Thyroid gland (tissue), 4 donors: ENCODE measurements around the gene SMARCAL1. TPM values are rescaled to one million over a fixed set of nuclear protein-coding genes. Genes with fewer than 3 reads are reported as not detected.

Experiments
- DNase-seq, 2 donors: peaks; one replicate each; pipeline ENCODE4 v3.0.0-alpha.2; 2019
- H3K27ac ChIP-seq, 3 donors: fragments of 200-600 bp; sonication (generic); 1 replicate in 2 of 3; 2 replicates in 1 of 3; pipeline ENCODE4 v1.5.1; 2016 to 2019; ENCODE audit warnings: mild to moderate bottlenecking in 1 of 3, moderate library complexity in 1 of 3
- H3K27me3 ChIP-seq: fragments of 200-600 bp; sonication (generic); one replicate; pipeline ENCODE4 v1.5.1; 2019
- H3K36me3 ChIP-seq, 2 donors: fragments of 200-600 bp; sonication (generic); one replicate each; pipeline ENCODE4 v1.5.1; 2016 to 2019
- H3K4me1 ChIP-seq, 2 donors: fragments of 200-600 bp; sonication (generic); one replicate each; pipeline ENCODE4 v1.5.1; 2017 to 2019
- H3K4me3 ChIP-seq, 3 donors: fragments of 200-600 bp; sonication (generic); replicated peaks in 1 of 3; 1 replicate in 2 of 3; 2 replicates in 1 of 3; pipeline ENCODE4 v1.5.1; 2016; ENCODE audit warnings: mild to moderate bottlenecking in 1 of 3
- H3K9me3 ChIP-seq: fragments of 200-600 bp; sonication (generic); one replicate; pipeline ENCODE4 v1.5.1; 2017
- CTCF ChIP-seq, 6 experiments: fragments of 200-600 bp in 3 of 6; fragments of 450-650 bp in 3 of 6; sonication (generic) in 3 of 6; IDR thresholded peaks; one replicate each; pipeline ENCODE4 v1.5.1; 2016 to 2019; ENCODE audit warnings: antibody characterized with exemption in 6 of 6, mild to moderate bottlenecking in 2 of 6, inconsistent platforms in 1 of 6, moderate library complexity in 1 of 6
- POLR2A ChIP-seq, 2 donors: fragments of 450-650 bp; IDR thresholded peaks; one replicate each; pipeline ENCODE4 v1.6.1; 2017; ENCODE audit warnings: antibody characterized with exemption in 2 of 2, mild to moderate bottlenecking in 2 of 2, moderate library complexity in 1 of 2
- WGBS, 2 donors: methylation state at CpG; one replicate each; pipeline ENCODE4 v1.1.5; 2017; 5-methylcytosine and 5-hydroxymethylcytosine counted together
- intact Hi-C: fragments of 100-400 bp; cut with DNase I; formaldehyde crosslinking; loops from one replicate; pipeline ENCODE4 v1.15.1; 2023
- total RNA-seq, 4 donors: library from RNA; depleted of rRNA; stranded (reverse); fragments of >200 nt; gene quantifications; one replicate each; pipeline ENCODE4 v1.2.3, GENCODE V29; 2016

SMARCAL1 gene
- total RNA-seq, 4 donors from 2014 or later = 19.5 to 31.4 (median 24.6) TPM

DNA sequence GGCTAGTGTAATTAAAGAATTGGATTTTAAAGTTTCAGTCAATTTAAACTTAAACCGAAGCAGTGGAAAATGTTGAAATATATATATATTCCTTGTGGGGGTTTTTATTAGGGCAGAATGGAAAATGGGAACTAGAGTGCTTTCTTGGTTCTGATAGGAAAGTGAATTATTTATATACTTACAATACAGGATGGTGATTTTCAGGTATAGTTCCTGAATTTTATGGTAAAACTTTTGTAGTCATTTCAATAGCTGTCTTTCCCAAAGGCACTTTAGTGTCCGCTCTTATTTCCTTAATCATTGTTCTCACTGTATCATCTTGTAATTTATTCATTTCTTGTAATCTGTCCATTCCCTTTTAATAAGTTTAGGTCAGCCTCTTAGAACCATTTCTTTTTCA lies 88.3 kb downstream of the SMARCAL1 start:
- WGBS, 2 donors = 93 to 96% methylated on average over 2 of the region's 2 CpGs
- Histone ChIP-seq H3K9me3 (no peaks in the 10 kb centered on the region), H3K4me1 (peaks cover 21 to 22% of the 10 kb centered on the region in 2 donors), H3K36me3 (peaks cover 36 to 44% of the 10 kb centered on the region in 2 donors), H3K4me3 (no peak overlapping the region), H3K27ac (no peak overlapping the region), H3K27me3 (no peaks in the 10 kb centered on the region)
- TF ChIP-seq POLR2A (IDR thresholded peaks at IDR 0.05) (no peak), CTCF (IDR thresholded peaks at IDR 0.05) (no peak)
- no peak for DNase-seq
- intact Hi-C loops = no loop called here

DNA sequence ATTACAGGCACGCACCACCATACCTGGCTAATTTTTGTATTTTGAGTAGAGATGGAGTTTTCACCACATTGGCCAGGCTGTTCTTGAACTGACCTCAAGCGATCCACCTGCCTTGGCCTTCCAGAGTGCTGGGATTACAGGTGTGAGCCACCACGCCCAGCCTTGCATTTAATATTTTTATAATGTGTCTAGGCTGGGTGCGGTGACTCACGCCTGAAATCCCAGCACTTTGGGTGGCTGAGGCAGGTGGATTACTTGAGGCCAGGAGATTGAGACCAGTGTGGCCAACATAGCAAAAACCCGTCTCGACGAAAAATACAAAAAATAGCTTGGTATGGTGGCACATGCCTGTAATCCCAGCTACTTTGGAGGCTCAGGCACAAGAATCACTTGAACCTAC lies 89.6 kb downstream of the SMARCAL1 start:
- H3K36me3 ChIP-seq = peaks cover 36 to 44% of the 10 kb centered on the region in 2 donors
- TF ChIP-seq POLR2A (IDR thresholded peaks at IDR 0.05) (no peak), CTCF (IDR thresholded peaks at IDR 0.05) (no peak)
- 94 to 97% methylated on average over 8 of the region's 8 CpGs for WGBS, 2 donors
- H3K4me3 ChIP-seq = no peak overlapping the region
- DNase-seq = no peak
- no peaks in the 10 kb centered on the region for H3K27me3 ChIP-seq
- intact Hi-C loops = no loop called here
- H3K4me1 ChIP-seq = peaks cover 21 to 22% of the 10 kb centered on the region in 2 donors
- no peak overlapping the region for H3K27ac ChIP-seq
- no peaks in the 10 kb centered on the region for H3K9me3 ChIP-seq

GRCh38 chr2:216502381-216503158 lies 90.3 kb downstream of the SMARCAL1 start:
- H3K27me3 ChIP-seq = no peaks in the 10 kb centered on the region
- no peak overlapping the region for H3K4me3 ChIP-seq
- intact Hi-C loops = no loop called here
- no peak for DNase-seq
- H3K27ac ChIP-seq = no peak overlapping the region
- no peak for TF ChIP-seq POLR2A (IDR thresholded peaks at IDR 0.05)
- no peak for TF ChIP-seq CTCF (IDR thresholded peaks at IDR 0.05)
- peaks cover 20% of the 10 kb centered on the region in 2 donors for H3K4me1 ChIP-seq
- WGBS, 2 donors = 89 to 91% methylated on average over 7 of the region's 7 CpGs
- H3K36me3 ChIP-seq = peaks cover 36 to 44% of the 10 kb centered on the region in 2 donors
- H3K9me3 ChIP-seq = no peaks in the 10 kb centered on the region

DNA sequence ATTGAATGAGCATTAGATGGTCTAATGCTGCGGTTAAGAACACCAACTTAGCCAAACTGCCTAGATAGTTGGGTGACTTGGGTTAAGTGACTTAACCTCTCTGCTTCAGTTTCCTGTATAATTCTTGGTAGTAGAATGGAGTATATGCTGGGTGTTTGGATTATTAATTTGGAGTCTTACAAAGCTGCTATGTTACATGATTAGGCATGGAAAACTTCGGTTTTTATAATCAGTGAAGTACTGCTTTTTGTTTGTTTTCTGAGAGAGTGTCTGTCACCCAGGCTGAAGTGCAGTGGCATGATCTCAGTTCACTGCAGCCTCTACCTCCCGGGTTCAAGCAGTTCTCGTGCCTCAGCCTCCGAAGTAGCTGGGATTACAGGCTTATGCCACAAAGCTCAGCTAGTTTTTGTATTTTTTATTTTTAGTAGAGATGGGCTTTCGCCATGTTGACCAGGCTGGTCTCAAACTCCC lies 90.9 kb downstream of the SMARCAL1 start:
- H3K4me3 ChIP-seq = no peak overlapping the region
- no peak for TF ChIP-seq CTCF (IDR thresholded peaks at IDR 0.05)
- TF ChIP-seq POLR2A (IDR thresholded peaks at IDR 0.05) = no peak
- peaks cover 14% of the 10 kb centered on the region in 2 donors for H3K4me1 ChIP-seq
- intact Hi-C loops = no loop called here
- DNase-seq = no peak
- 91 to 94% methylated on average over 6 of the region's 6 CpGs for WGBS, 2 donors
- no peaks in the 10 kb centered on the region for H3K27me3 ChIP-seq
- no peak overlapping the region for H3K27ac ChIP-seq
- no peaks in the 10 kb centered on the region for H3K9me3 ChIP-seq
- peaks cover 36 to 44% of the 10 kb centered on the region in 2 donors for H3K36me3 ChIP-seq

DNA sequence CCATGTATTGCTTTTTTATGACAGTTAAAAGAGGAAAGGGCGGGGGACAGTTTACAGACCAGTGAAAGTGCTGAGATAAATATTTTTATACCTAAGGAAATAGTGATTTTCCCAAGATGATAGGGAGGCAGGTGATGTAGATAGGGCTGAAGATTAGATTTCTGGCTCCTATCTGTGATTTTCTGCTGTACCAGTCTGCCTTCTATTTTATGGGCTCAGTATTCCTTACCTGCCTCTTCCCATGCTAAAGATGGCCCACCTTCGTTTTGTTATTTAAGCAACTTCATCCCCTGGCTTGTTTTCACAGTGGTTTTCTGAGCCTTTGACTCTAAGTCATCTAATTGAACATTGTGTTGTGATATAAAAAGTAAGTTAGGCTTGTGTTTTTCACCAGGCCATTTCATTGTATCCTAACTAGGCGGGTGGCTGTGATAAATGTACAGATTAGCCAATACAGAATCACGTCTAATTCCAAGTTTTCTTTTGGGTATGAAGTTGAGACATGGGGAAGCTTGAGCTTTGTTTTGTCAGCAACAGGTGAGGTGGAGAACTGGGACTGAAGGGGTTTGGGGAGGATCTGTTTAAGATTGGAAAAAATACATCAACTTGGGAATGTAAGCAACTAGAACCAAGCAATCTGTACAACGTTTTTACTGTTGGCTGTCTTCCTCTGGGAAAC lies 91.6 kb downstream of the SMARCAL1 start:
- no peaks in the 10 kb centered on the region for H3K9me3 ChIP-seq
- intact Hi-C loops = no loop called here
- H3K27me3 ChIP-seq = no peaks in the 10 kb centered on the region
- peaks cover 36 to 44% of the 10 kb centered on the region in 2 donors for H3K36me3 ChIP-seq
- WGBS, 2 donors = 66 to 69% methylated on average over 5 of the region's 5 CpGs
- no peak overlapping the region for H3K4me3 ChIP-seq
- TF ChIP-seq CTCF (IDR thresholded peaks at IDR 0.05) (no peak), POLR2A (IDR thresholded peaks at IDR 0.05) (no peak)
- no peak for DNase-seq
- no peak overlapping the region for H3K27ac ChIP-seq
- peaks cover 12 to 13% of the 10 kb centered on the region in 2 donors for H3K4me1 ChIP-seq
